Nephron (organoid): ENCODE data around the gene CACNA1C.

Source experiments
- H3K27ac Mint-ChIP-seq, 3 experiments: 2 replicates each; pipeline ENCODE4 v1.8.0; 2020; ENCODE audit warnings: mixed read lengths in 3 of 3, mild to moderate bottlenecking in 2 of 3, moderate library complexity in 1 of 3
- H3K27me3 Mint-ChIP-seq: 2 replicates; pipeline ENCODE4 v1.8.0; 2021; ENCODE audit warnings: low read depth, mild to moderate bottlenecking, moderate library complexity, mixed read lengths
- H3K36me3 Mint-ChIP-seq: 2 replicates; pipeline ENCODE4 v1.8.0; 2020; ENCODE audit warnings: low read depth, mixed read lengths
- H3K4me1 Mint-ChIP-seq: 2 replicates; pipeline ENCODE4 v1.8.0; 2020; ENCODE audit warnings: mixed read lengths
- H3K4me3 Mint-ChIP-seq, 3 experiments: 2 replicates each; pipeline ENCODE4 v1.8.0; 2020; ENCODE audit warnings: mild to moderate bottlenecking in 3 of 3, mixed read lengths in 3 of 3, moderate library complexity in 2 of 3
- H3K9me3 Mint-ChIP-seq: 2 replicates; pipeline ENCODE4 v1.8.0; 2020; ENCODE audit warnings: mixed read lengths
- TF ChIP-seq, protein P1 (sequence below), 3 experiments: fragments of 200-600 bp; sonication (generic); IDR thresholded peaks; one replicate each; pipeline ENCODE4 v1.5.0; 2021; ENCODE audit warnings: antibody characterized with exemption in 3 of 3; ENCODE audit not compliant: unreplicated experiment in 3 of 3

The CACNA1C gene

GRCh38 chr12:2416158-2416557 lies 363.4 kb downstream of the CACNA1C start:
- H3K9me3 Mint-ChIP-seq = no peaks in the 10 kb centered on the region
- no peaks in the 10 kb centered on the region for H3K36me3 Mint-ChIP-seq
- no peak overlapping the region for H3K27ac Mint-ChIP-seq
- no peak overlapping the region for H3K4me3 Mint-ChIP-seq
- no peaks in the 10 kb centered on the region for H3K27me3 Mint-ChIP-seq
- TF ChIP-seq, protein P1, sequence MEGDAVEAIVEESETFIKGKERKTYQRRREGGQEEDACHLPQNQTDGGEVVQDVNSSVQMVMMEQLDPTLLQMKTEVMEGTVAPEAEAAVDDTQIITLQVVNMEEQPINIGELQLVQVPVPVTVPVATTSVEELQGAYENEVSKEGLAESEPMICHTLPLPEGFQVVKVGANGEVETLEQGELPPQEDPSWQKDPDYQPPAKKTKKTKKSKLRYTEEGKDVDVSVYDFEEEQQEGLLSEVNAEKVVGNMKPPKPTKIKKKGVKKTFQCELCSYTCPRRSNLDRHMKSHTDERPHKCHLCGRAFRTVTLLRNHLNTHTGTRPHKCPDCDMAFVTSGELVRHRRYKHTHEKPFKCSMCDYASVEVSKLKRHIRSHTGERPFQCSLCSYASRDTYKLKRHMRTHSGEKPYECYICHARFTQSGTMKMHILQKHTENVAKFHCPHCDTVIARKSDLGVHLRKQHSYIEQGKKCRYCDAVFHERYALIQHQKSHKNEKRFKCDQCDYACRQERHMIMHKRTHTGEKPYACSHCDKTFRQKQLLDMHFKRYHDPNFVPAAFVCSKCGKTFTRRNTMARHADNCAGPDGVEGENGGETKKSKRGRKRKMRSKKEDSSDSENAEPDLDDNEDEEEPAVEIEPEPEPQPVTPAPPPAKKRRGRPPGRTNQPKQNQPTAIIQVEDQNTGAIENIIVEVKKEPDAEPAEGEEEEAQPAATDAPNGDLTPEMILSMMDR (IDR thresholded peaks at IDR 0.05; ENCODE audit: unreplicated experiment in 3 of 3) = no peak
- H3K4me1 Mint-ChIP-seq = no peaks in the 10 kb centered on the region

DNA sequence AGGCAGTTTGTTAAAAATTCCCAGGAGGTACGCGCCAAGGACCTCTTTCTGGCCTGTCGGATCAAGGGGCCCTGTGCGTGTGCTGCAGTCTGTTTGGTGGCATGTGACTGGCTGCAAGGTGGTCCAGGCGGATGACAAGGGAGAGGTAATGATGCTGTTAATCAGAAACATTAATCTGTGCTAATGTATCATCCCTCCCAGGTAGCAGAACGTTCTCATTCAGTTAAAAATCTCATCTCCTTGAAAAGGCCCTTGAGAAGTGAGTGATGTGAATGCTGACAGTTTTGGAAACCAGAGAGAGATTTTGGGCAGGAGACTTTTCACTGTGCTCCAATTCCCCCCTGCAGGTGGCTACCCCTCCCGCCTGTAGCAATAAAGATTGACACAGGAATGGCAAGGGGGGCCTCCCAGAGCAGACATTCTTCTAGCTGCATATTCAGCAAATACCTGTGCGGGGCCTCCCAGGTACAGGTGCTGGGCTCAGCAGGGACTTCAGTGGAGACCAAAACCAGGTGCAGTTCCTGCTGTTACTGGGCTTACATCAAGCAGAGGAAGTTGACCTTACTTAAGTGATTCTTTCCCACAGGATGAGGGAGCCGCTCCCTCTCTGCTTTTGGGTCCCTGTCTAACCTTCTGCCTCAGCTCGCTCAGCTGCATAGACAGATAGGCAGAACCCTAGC lies 364.8 kb downstream of the CACNA1C start:
- Mint-ChIP-seq H3K27me3 (no peaks in the 10 kb centered on the region), H3K27ac (no peak overlapping the region), H3K4me3 (no peak overlapping the region), H3K4me1 (no peaks in the 10 kb centered on the region), H3K36me3 (no peaks in the 10 kb centered on the region), H3K9me3 (no peaks in the 10 kb centered on the region)
- TF ChIP-seq, protein P1 (IDR thresholded peaks at IDR 0.05; ENCODE audit: unreplicated experiment in 3 of 3) = no peak

DNA sequence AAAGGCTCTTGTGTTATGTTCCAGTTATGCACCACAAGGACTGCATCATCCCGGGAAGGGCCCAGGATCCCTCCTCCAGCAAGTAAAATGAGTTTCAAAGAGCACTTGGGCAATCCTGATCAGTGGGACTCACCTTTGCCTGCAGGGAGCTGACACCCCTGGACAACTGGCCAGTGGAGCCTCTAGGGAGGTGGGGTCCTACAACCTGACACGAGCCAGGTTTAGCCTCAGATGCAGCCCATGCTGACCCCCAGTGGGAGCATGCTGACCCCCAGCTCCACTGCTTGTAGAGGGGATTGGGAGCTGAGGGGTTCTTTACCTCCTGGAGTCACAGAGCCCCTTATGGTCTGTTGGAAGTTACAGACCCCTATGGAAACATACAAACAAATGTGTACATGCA lies 365.8 kb downstream of the CACNA1C start:
- H3K27ac Mint-ChIP-seq = no peak overlapping the region
- H3K36me3 Mint-ChIP-seq = no peaks in the 10 kb centered on the region
- no peaks in the 10 kb centered on the region for H3K27me3 Mint-ChIP-seq
- H3K9me3 Mint-ChIP-seq = no peaks in the 10 kb centered on the region
- no peak overlapping the region for H3K4me3 Mint-ChIP-seq
- TF ChIP-seq, protein P1 (IDR thresholded peaks at IDR 0.05; ENCODE audit: unreplicated experiment in 3 of 3) = no peak
- no peaks in the 10 kb centered on the region for H3K4me1 Mint-ChIP-seq

GRCh38 chr12:2422591-2422990 lies 369.8 kb downstream of the CACNA1C start:
- H3K36me3 Mint-ChIP-seq = no peaks in the 10 kb centered on the region
- TF ChIP-seq, protein P1 (IDR thresholded peaks at IDR 0.05; ENCODE audit: unreplicated experiment in 3 of 3) = no peak
- peaks cover 7% of the 10 kb centered on the region for H3K27me3 Mint-ChIP-seq
- H3K9me3 Mint-ChIP-seq = peaks cover 6% of the 10 kb centered on the region
- H3K4me1 Mint-ChIP-seq = no peaks in the 10 kb centered on the region
- H3K27ac Mint-ChIP-seq = no peak overlapping the region
- no peak overlapping the region for H3K4me3 Mint-ChIP-seq

GRCh38 chr12:2429032-2429431 lies 376.2 kb downstream of the CACNA1C start:
- TF ChIP-seq, protein P1 (IDR thresholded peaks at IDR 0.05; ENCODE audit: unreplicated experiment in 3 of 3) = no peak
- H3K9me3 Mint-ChIP-seq = peaks cover 6% of the 10 kb centered on the region
- H3K36me3 Mint-ChIP-seq = no peaks in the 10 kb centered on the region
- no peak overlapping the region for H3K4me3 Mint-ChIP-seq
- H3K27ac Mint-ChIP-seq = no peak overlapping the region
- no peaks in the 10 kb centered on the region for H3K4me1 Mint-ChIP-seq
- H3K27me3 Mint-ChIP-seq = peaks cover 7% of the 10 kb centered on the region

GRCh38 chr12:2431810-2432209 lies 379.0 kb downstream of the CACNA1C start:
- Mint-ChIP-seq H3K27me3 (peaks cover 9% of the 10 kb centered on the region), H3K9me3 (peaks cover 6% of the 10 kb centered on the region), H3K4me3 (no peak overlapping the region), H3K4me1 (no peaks in the 10 kb centered on the region), H3K36me3 (no peaks in the 10 kb centered on the region), H3K27ac (no peak overlapping the region)
- TF ChIP-seq, protein P1 (IDR thresholded peaks at IDR 0.05; ENCODE audit: unreplicated experiment in 3 of 3) = no peak
